Loucy (cell line): ENCODE results near the gene HCFC1.

Source experiments
- EZH2phosphoT487 ChIP-seq: fragments of 200-600 bp; IDR thresholded peaks from 2 replicates; pipeline ENCODE4 v1.6.1; 2018; ENCODE audit warnings: antibody characterized with exemption, mild to moderate bottlenecking, moderate library complexity, borderline replicate concordance
- TF ChIP-seq, protein P1 (sequence below): fragments of 200-600 bp; sonication (generic); conservative IDR thresholded peaks from 2 replicates; pipeline ENCODE4 v1.5.1; 2014; ENCODE audit warnings: mild to moderate bottlenecking, antibody characterized with exemption, low read length

DNA sequence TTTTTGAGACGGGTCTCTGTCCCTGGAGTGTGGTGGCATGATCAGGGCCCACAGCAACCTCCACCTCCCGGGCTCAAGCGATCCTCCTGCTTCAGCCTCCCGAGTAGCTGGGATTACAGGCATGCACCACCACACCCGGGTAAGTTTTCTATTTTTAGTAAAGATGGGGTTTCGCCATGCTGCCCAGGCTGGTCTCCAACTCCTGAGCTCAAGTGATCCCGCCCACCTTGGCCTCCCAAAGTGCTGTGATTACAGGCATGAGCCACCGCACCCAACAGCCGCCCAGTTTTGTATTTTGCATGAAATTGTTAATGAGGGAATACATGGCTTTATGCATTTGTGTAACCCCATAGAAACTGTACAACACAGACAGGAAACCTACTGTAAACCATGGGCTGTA, 42.8 kb downstream of the HCFC1 start:
- TF ChIP-seq, protein P1, sequence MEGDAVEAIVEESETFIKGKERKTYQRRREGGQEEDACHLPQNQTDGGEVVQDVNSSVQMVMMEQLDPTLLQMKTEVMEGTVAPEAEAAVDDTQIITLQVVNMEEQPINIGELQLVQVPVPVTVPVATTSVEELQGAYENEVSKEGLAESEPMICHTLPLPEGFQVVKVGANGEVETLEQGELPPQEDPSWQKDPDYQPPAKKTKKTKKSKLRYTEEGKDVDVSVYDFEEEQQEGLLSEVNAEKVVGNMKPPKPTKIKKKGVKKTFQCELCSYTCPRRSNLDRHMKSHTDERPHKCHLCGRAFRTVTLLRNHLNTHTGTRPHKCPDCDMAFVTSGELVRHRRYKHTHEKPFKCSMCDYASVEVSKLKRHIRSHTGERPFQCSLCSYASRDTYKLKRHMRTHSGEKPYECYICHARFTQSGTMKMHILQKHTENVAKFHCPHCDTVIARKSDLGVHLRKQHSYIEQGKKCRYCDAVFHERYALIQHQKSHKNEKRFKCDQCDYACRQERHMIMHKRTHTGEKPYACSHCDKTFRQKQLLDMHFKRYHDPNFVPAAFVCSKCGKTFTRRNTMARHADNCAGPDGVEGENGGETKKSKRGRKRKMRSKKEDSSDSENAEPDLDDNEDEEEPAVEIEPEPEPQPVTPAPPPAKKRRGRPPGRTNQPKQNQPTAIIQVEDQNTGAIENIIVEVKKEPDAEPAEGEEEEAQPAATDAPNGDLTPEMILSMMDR: no peak
- no peak for TF ChIP-seq EZH2phosphoT487
